HepG2 (cell line): ENCODE measurements around the gene ETV6.

Experiments
- AGO1 ChIP-seq: fragments of 200-400 bp; formaldehyde crosslinking; IDR thresholded peaks from 2 replicates; pipeline ENCODE4 v1.6.1; 2017; ENCODE audit warnings: mild to moderate bottlenecking, low read depth, low read length, moderate library complexity; ENCODE audit not compliant: poor library complexity, severe bottlenecking
- CTCF ChIP-seq: sonication (generic); formaldehyde crosslinking; IDR thresholded peaks from 2 replicates; pipeline ENCODE4 v1.5.0; 2020; ENCODE audit warnings: mild to moderate bottlenecking, missing genetic modification reagents, moderate library complexity
- HHEX ChIP-seq: IDR thresholded peaks from 2 replicates; pipeline ENCODE4 v1.6.1; 2016; ENCODE audit warnings: control low read depth
- MED8 ChIP-seq: sonication (generic); formaldehyde crosslinking; IDR thresholded peaks from 2 replicates; pipeline ENCODE4 v1.8.1; 2023; ENCODE audit warnings: mild to moderate bottlenecking, missing genetic modification reagents; ENCODE audit not compliant: insufficient replicate concordance
- NR1H2 ChIP-seq: sonication (generic); formaldehyde crosslinking; IDR thresholded peaks from 2 replicates; pipeline ENCODE4 v1.8.1; 2022; ENCODE audit warnings: low read depth, missing genetic modification reagents, borderline replicate concordance
- POLR2A ChIP-seq, 2 experiments: IDR thresholded peaks; 2 replicates each; pipeline ENCODE4 v1.6.1; 2011; ENCODE audit warnings: low read depth in 2 of 2, low read length in 2 of 2, mild to moderate bottlenecking in 1 of 2, moderate library complexity in 1 of 2; ENCODE audit not compliant: insufficient read depth in 1 of 2
- YY1 ChIP-seq: IDR thresholded peaks from 2 replicates; pipeline ENCODE4 v1.6.1; 2011; ENCODE audit warnings: low read length, low read depth, moderate library complexity, mild to moderate bottlenecking; ENCODE audit not compliant: insufficient read depth, insufficient replicate concordance
- ZEB1 ChIP-seq: IDR thresholded peaks from 2 replicates; pipeline ENCODE4 v1.6.1; 2012; ENCODE audit warnings: mild to moderate bottlenecking, low read depth, inconsistent platforms; ENCODE audit not compliant: insufficient replicate concordance
- ZNF407 ChIP-seq: sonication (generic); formaldehyde crosslinking; IDR thresholded peaks from one replicate; pipeline ENCODE4 v1.5.1; 2020; ENCODE audit warnings: mild to moderate bottlenecking, missing genetic modification reagents; ENCODE audit errors: not compliant biosample characterization
- ZNF512 ChIP-seq: sonication (generic); formaldehyde crosslinking; IDR thresholded peaks from 2 replicates; pipeline ENCODE4 v1.4.0; 2020; ENCODE audit warnings: mild to moderate bottlenecking, missing genetic modification reagents
- ZNF639 ChIP-seq: conservative IDR thresholded peaks from 2 replicates; pipeline ENCODE4 v1.6.1; 2018; ENCODE audit warnings: missing genetic modification reagents
- TF ChIP-seq, protein P1 (sequence below): sonication (generic); formaldehyde crosslinking; IDR thresholded peaks from 2 replicates; pipeline ENCODE4 v1.4.0; 2020; ENCODE audit warnings: missing genetic modification reagents
- TF ChIP-seq, protein P2 (sequence below): sonication (generic); formaldehyde crosslinking; IDR thresholded peaks from 2 replicates; pipeline ENCODE4 v1.8.1; 2023; ENCODE audit warnings: mild to moderate bottlenecking, inconsistent platforms, moderate library complexity, missing genetic modification reagents, borderline replicate concordance

DNA sequence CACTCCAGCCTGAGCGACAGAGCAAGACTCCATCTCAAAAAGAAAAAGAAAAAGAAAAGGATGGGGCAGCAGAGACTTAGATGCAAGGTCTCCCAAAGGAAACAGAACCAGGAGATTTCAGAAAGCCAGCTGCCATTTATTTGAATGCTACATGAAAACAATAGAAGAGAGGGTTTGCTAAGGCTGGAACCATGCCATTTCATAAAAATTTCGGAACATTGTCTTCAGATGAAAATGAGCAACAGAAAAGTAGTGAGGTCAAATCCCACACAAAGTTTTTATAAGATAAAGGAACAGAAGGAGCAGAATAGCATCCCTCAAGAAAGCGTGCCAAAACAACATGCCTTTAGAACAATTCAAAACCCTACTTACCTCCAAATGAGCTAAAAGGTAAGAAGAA, 175.3 kb downstream of the ETV6 start:
- TF ChIP-seq, protein P1, sequence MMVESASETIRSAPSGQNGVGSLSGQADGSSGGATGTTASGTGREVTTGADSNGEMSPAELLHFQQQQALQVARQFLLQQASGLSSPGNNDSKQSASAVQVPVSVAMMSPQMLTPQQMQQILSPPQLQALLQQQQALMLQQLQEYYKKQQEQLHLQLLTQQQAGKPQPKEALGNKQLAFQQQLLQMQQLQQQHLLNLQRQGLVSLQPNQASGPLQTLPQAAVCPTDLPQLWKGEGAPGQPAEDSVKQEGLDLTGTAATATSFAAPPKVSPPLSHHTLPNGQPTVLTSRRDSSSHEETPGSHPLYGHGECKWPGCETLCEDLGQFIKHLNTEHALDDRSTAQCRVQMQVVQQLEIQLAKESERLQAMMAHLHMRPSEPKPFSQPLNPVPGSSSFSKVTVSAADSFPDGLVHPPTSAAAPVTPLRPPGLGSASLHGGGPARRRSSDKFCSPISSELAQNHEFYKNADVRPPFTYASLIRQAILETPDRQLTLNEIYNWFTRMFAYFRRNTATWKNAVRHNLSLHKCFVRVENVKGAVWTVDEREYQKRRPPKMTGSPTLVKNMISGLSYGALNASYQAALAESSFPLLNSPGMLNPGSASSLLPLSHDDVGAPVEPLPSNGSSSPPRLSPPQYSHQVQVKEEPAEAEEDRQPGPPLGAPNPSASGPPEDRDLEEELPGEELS (CRISPR knock-in tag): no peak
- TF ChIP-seq NR1H2 (CRISPR knock-in tag): no peak
- TF ChIP-seq POLR2A (IDR thresholded peaks at IDR 0.05; ENCODE audit: insufficient read depth in 1 of 2, low read depth in 2 of 2, low read length in 2 of 2): no peak
- no peak for TF ChIP-seq CTCF (CRISPR knock-in tag)
- TF ChIP-seq MED8 (CRISPR knock-in tag): no peak
- no peak for TF ChIP-seq ZNF407 (CRISPR knock-in tag)
- no peak for TF ChIP-seq AGO1
- TF ChIP-seq, protein P2, sequence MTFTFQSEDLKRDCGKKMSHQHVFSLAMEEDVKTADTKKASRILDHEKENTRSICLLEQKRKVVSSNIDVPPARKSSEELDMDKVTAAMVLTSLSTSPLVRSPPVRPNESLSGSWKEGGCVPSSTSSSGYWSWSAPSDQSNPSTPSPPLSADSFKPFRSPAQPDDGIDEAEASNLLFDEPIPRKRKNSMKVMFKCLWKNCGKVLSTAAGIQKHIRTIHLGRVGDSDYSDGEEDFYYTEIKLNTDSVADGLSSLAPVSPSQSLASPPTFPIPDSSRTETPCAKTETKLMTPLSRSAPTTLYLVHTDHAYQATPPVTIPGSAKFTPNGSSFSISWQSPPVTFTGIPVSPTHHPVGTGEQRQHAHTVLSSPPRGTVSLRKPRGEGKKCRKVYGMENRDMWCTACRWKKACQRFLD (CRISPR knock-in tag): no peak
- no peak for TF ChIP-seq YY1
- no peak for TF ChIP-seq ZNF639 (CRISPR knock-in tag)
- no peak for TF ChIP-seq ZEB1
- TF ChIP-seq ZNF512 (CRISPR knock-in tag): no peak
- no peak for TF ChIP-seq HHEX (CRISPR knock-in tag)
